Measurements from ENCODE around the gene MATR3.
A peak's percentile ranks its signal among the peaks of the same experiment; 100 is the strongest.
"Not testable (repeated sequence)": the region's sequence is repeated elsewhere in the genome, so short reads cannot be mapped to it uniquely, and the experiment has no call there.

Gene MATR3

GRCh38 chr5:139335811-139336210 is 42.3 kb downstream of the MATR3 start:
- no peak overlapping the region for H3K4me3 ChIP-seq (ENCODE audit: low read length)
- no peak for DNase-seq (ENCODE audit: low read depth)
- TF ChIP-seq CTCF (IDR thresholded peaks at IDR 0.05; ENCODE audit: insufficient read depth, low read depth, low read length, missing control alignments), result no peak

GRCh38 chr5:139340051-139340450 is 46.5 kb downstream of the MATR3 start:
- DNase-seq (ENCODE audit: low read depth), result no peak
- TF ChIP-seq CTCF (IDR thresholded peaks at IDR 0.05; ENCODE audit: insufficient read depth, low read depth, low read length, missing control alignments), result no peak
- no peak overlapping the region for H3K4me3 ChIP-seq (ENCODE audit: low read length)

- TF ChIP-seq CTCF (IDR thresholded peaks at IDR 0.05; ENCODE audit: insufficient read depth, low read depth, low read length, missing control alignments), result no peak
- H3K4me3 ChIP-seq (ENCODE audit: low read length), result peak overlapping the region; percentile 99
- DNase-seq (ENCODE audit: low read depth), result no peak
These were observed 47.7 kb downstream of the MATR3 start for GRCh38 chr5:139341187-139341688.

GRCh38 chr5:139341689-139342422 is 48.3 kb downstream of the MATR3 start, which contains the start of gene PAIP2:
PAIP2 (plus strand) TSS chr5:139341854; CDS start chr5:139363785, 21,931 bp downstream.
- DNase-seq (ENCODE audit: low read depth), result peak; percentile 98
- H3K4me3 ChIP-seq (ENCODE audit: low read length), result peak within 1 kb of the TSS; percentile 99
- peak; percentile 80 for TF ChIP-seq CTCF (IDR thresholded peaks at IDR 0.05; ENCODE audit: insufficient read depth, low read depth, low read length, missing control alignments)

GRCh38 chr5:139342423-139342723 is 48.8 kb downstream of the MATR3 start:
- no peak for DNase-seq (ENCODE audit: low read depth)
- no peak for TF ChIP-seq CTCF (IDR thresholded peaks at IDR 0.05; ENCODE audit: insufficient read depth, low read depth, low read length, missing control alignments)

GRCh38 chr5:139343476-139343875 is 49.9 kb downstream of the MATR3 start:
- no peak for DNase-seq (ENCODE audit: low read depth)
- H3K4me3 ChIP-seq (ENCODE audit: low read length), result peak overlapping the region; percentile 99
- no peak for TF ChIP-seq CTCF (IDR thresholded peaks at IDR 0.05; ENCODE audit: insufficient read depth, low read depth, low read length, missing control alignments)

More at GRCh38 chr5:139342423-139342723, 48.8 kb downstream of the MATR3 start:
- peak overlapping the region; percentile 99 for H3K4me3 ChIP-seq (ENCODE audit: low read length)

GRCh38 chr5:139344177-139344576 is 50.6 kb downstream of the MATR3 start:
- no peak overlapping the region for H3K4me3 ChIP-seq (ENCODE audit: low read length)

GRCh38 chr5:139345442-139345841 is 51.9 kb downstream of the MATR3 start:
- H3K4me3 ChIP-seq (ENCODE audit: low read length), result not testable (repeated sequence)

More at GRCh38 chr5:139344177-139344576, 50.6 kb downstream of the MATR3 start:
- DNase-seq (ENCODE audit: low read depth), result no peak
- TF ChIP-seq CTCF (IDR thresholded peaks at IDR 0.05; ENCODE audit: insufficient read depth, low read depth, low read length, missing control alignments), result no peak

GRCh38 chr5:139347863-139348262 is 54.3 kb downstream of the MATR3 start:
- H3K4me3 ChIP-seq (ENCODE audit: low read length); DNase-seq (ENCODE audit: low read depth): not testable (repeated sequence)

More at GRCh38 chr5:139345442-139345841, 51.9 kb downstream of the MATR3 start:
- not testable (repeated sequence) for DNase-seq (ENCODE audit: low read depth)
